TTC549 (cell line): Measurements from ENCODE around the gene ITGAD.

Experiments
- FAIRE-seq: peaks from 2 replicates; lab custom pipeline; 2012; peaks lifted over from hg19 to GRCh38; lab: Jason Lieb, UNC

The ITGAD gene

DNA sequence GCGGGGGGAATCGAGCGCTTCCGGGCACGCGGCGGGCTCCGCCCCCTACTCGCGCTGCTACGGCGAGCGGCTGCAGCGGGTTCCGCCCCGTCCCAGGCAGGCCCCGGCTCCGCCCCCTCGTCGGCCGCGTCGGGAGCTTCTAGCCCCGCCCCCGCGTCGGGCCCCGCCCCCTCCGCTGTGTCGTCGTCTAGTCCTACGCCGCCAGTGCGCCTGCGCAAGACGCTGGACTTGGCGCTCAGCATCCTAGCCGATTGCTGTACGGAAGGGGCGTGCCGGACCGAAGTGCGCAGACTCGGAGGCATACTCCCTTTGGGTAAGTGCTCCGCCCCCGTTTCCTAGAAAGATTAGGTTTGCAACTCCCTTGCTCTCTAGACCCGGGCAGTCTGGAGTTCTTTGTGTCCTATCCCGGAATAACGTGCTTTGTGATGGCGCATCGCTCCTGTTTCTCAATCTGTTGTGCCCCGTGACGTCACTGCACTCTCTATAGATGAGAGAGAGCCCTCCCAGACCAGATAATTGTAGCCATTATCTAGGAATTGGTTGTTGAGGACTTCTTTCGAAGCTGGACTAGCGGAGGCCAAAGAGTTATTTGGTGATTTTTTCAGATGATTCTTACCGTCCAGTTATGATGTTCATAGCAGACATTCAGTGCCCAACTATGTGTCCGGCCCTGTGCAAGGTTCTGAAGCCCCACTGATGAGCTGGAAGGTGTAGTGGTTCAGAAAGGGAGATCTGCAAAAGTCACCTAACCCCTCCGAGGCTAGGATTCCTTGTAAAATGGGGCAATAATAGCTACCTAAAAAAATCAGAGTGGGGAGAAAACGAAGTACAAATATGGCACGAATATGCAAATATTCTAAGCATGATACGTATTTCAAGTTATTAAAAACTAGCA is 66.8 kb downstream of the ITGAD start:
- FAIRE-seq = peak; percentile 26

GRCh38 chr16:31460582-31461002 is 67.5 kb downstream of the ITGAD start:
- peak; percentile 43 for FAIRE-seq

DNA sequence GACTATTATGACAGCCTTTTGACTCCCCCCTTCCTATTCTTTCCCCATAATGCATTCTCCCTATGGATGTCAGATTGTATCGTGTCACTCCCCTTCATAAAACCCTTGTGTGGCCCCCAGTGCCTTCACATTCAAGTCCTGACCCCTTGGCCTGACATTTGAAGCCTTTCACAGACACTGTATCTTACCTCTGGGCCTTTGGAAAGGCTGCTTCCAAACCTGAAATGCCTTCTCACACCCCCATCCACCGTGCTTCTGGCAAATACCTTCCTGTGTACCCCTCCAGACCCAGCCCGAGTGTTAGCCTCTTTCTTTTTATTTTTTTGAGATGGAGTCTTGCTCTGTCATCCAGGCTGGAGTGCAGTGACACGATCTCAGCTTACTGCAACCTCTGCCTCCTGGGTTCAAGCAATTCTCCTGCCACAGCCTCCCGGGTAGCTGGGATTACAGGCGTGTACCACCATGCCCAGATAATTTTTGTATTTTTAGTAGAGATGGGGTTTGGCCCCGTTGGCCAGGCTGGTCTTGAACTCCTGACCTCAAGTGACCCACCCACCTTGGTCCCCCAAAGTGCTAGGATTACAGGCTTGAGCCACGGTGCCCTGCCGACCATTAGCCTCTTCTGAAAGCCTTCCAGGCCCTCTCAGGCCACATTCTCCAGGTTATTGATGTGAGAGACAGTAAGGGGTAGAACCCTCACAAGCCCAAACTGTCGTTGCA is 68.2 kb downstream of the ITGAD start:
- FAIRE-seq = no peak

DNA sequence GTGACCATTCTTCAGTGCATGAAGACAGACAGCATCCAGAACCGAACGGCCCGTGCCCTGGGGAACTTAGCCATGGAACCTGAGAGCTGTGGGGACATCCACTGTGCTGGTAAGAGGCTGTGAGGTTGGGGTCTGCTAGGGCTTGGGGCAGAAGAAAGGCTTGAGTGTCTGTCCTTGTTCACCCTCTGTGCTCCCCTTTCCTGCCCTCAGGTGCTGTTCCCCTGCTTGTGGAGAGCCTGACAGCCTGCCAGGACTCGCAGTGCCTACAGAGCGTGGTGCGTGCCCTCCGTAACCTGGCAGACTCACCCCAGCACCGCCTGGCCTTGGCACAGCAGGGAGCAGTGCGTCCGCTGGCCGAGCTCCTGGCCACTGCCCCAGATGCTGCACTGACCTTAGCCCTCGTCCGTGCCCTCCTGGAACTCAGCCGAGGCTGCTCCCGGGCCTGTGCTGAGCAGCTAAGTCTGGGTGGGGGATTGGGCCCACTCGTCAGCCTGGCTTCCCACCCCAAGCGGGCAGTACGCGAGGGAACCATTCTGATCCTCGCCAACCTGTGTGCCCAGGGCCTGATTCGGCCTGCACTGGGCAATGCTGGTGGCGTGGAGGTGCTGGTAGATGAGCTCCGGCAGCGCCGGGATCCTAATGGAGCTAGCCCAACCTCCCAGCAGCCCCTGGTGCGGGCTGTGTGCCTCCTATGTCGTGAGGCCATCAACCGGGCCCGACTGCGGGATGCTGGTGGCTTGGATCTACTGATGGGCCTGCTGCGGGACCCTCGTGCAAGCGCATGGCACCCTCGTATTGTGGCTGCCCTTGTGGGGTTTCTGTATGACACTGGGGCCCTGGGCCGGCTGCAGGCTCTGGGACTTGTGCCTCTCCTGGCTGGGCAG is 69.0 kb downstream of the ITGAD start:
- FAIRE-seq = no peak

GRCh38 chr16:31464348-31464769 is 71.2 kb downstream of the ITGAD start:
- no peak for FAIRE-seq

GRCh38 chr16:31464781-31465260 is 71.7 kb downstream of the ITGAD start:
- no peak for FAIRE-seq

DNA sequence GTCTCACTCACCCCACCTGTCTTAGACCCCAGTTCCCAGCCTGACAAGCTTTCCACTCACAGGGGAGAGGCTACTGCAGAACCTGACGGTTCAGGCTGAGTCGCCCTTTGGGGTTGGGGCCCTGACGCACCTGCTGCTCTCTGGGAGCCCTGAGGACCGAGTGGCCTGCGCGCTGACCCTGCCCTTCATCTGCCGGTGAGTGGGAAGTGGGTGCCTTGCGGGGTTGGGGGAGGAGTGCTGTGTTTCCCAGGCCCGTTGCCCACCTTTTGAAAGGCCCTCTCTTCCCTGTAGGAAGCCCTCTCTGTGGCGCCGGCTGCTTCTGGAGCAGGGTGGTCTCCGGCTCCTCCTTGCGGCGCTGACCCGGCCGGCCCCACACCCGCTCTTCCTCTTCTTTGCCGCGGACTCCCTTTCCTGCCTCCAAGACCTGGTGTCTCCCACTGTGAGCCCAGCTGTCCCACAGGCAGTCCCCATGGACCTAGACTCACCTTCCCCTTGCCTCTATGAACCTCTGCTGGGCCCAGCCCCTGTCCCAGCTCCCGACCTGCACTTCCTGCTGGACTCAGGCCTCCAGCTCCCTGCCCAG is 72.7 kb downstream of the ITGAD start:
- no peak for FAIRE-seq

- FAIRE-seq = no peak
Measured at GRCh38 chr16:31466381-31466841, 73.3 kb downstream of the ITGAD start.

GRCh38 chr16:31467151-31467773 is 74.1 kb downstream of the ITGAD start:
- FAIRE-seq = no peak

- no peak for FAIRE-seq
Measured at GRCh38 chr16:31467858-31468257, 74.7 kb downstream of the ITGAD start.

- no peak for FAIRE-seq
Measured at GRCh38 chr16:31470615-31471014, 77.5 kb downstream of the ITGAD start.

GRCh38 chr16:31471241-31471874 is 78.2 kb downstream of the ITGAD start:
- FAIRE-seq = no peak

DNA sequence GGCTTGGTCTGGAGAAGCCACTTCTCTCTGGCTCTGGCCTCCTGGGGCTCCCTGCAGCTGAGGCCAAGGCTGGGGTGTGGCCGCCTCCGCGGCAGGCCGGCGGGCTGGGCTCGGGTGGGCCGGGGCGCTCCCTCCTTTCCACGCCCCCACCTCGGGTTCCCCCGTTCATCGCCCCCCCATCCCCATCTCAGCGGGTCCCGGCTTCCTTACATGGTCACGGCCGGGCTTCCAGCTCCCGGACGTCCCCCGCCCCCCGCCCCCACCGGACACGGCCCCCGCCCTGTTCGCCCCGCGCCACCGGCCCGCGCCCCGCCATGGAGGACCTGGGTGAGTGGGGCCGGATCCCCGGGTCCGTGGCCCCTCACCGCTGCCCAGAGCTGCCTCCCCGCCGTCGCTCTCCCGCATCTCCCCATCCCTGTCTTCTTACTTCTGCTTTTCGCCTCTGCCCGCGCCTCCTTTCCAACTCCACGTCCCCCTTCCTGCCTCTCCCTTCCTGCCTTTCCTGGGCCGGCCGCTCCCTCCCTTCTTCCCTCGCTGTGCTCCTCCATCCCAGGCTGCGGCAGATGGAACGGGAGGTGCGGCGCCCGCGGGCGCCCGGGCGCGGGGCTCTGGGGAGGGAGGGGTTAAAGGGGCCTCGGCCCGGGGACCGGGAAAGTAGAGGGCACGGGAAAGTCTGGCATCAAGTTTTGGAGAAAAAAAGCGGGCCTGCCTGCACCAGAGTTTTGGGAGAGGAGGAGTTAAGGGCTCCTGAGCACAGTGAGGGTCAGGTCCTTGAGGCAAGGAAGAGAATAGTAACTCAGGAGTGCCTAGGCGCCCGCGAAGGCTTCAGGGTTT is 79.0 kb downstream of the ITGAD start, which contains the start of gene TGFB1I1:
TGFB1I1 (plus strand) TSS at position 278 of the 834 bp plus-strand sequence; CDS start at position 315, 37 bp downstream.
- FAIRE-seq = no peak

GRCh38 chr16:31472709-31473203 is 79.6 kb downstream of the ITGAD start:
- FAIRE-seq = no peak

DNA sequence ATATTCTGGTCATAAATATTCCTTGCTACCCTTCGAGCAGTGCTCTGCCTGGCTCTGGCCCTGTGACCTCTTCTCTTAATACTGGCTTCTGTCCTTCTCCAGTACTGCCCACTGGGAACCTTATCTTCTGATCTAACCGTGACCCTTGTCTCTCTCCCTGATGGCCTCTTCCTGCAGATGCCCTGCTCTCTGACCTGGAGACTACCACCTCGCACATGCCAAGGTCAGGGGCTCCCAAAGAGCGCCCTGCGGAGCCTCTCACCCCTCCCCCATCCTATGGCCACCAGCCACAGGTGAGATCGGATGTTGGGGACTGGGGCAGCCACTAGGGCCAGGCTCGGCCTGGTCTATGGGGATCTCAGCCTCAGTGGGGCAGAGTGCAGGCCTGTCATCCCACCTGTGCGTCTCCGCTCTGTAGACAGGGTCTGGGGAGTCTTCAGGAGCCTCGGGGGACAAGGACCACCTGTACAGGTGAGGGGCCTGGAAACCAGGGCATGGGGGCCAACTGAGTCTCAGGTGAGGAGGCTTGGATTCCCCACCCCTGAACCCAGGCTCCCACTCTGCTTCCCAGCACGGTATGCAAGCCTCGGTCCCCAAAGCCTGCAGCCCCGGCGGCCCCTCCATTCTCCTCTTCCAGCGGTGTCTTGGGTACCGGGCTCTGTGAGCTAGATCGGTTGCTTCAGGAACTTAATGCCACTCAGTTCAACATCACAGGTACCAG is 80.3 kb downstream of the ITGAD start:
- no peak for FAIRE-seq

DNA sequence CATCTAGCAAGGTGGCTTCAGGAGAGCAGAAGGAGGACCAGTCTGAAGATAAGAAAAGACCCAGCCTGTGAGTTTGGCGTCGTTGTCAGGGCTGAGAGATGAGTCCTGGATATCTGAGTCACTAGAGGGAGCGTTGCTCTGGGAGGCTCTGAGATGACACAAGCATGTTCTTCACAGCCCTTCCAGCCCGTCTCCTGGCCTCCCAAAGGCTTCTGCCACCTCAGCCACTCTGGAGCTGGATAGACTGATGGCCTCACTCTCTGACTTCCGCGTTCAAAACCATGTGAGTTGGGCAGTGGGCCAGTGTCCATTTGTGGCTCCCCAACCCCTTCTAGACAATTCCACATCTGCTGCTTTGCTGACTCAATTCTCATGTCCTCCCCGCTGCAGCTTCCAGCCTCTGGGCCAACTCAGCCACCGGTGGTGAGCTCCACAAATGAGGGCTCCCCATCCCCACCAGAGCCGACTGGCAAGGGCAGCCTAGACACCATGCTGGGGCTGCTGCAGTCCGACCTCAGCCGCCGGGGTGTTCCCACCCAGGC is 81.1 kb downstream of the ITGAD start:
- no peak for FAIRE-seq

GRCh38 chr16:31474773-31475738 is 81.9 kb downstream of the ITGAD start:
- FAIRE-seq = no peak
